H9 (cell line): ENCODE results near the gene GPR143. TPM values are rescaled to one million over a fixed set of nuclear protein-coding genes. Genes with fewer than 3 reads are reported as not detected.
A peak's percentile ranks its signal among the peaks of the same experiment; 100 is the strongest.

ENCODE experiments used
- DNase-seq: peaks from one replicate; pipeline ENCODE4 v3.0.0-alpha.2; 2017
- H2AFZ ChIP-seq: one replicate; pipeline ENCODE4 v1.6.1; 2013; ENCODE audit warnings: mild to moderate bottlenecking, low read length, control low read depth, moderate library complexity
- H2AK5ac ChIP-seq: 2 replicates; pipeline ENCODE4 v1.6.1; 2013; ENCODE audit warnings: low read length, control low read depth, mixed read lengths; ENCODE audit not compliant: insufficient read length
- H2BK120ac ChIP-seq: one replicate; pipeline ENCODE4 v1.6.1; 2013; ENCODE audit warnings: low read depth, mild to moderate bottlenecking, low read length, control low read depth, inconsistent platforms; ENCODE audit not compliant: poor library complexity, severe bottlenecking
- H2BK12ac ChIP-seq: 2 replicates; pipeline ENCODE4 v1.6.1; 2013; ENCODE audit warnings: low read length, control low read depth, mixed read lengths, low read depth; ENCODE audit not compliant: insufficient read length
- H2BK15ac ChIP-seq: 2 replicates; pipeline ENCODE4 v1.6.1; 2013; ENCODE audit warnings: low read depth, low read length, control low read depth
- H2BK20ac ChIP-seq: one replicate; pipeline ENCODE4 v1.6.1; 2013; ENCODE audit warnings: low read depth, mild to moderate bottlenecking, low read length, control low read depth, inconsistent platforms; ENCODE audit not compliant: poor library complexity, severe bottlenecking
- H2BK5ac ChIP-seq: 2 replicates; pipeline ENCODE4 v1.6.1; 2013; ENCODE audit warnings: low read length, control low read depth, mixed read lengths; ENCODE audit not compliant: insufficient read length
- H3K14ac ChIP-seq: 2 replicates; pipeline ENCODE4 v1.6.1; 2013; ENCODE audit warnings: low read length, control low read depth; ENCODE audit not compliant: insufficient read depth
- H3K18ac ChIP-seq: 2 replicates; pipeline ENCODE4 v1.6.1; 2013; ENCODE audit warnings: low read depth, mild to moderate bottlenecking, mixed read lengths, low read length, control low read depth; ENCODE audit not compliant: insufficient read length
- H3K23ac ChIP-seq: 2 replicates; pipeline ENCODE4 v1.6.1; 2013; ENCODE audit warnings: low read length, control low read depth, mixed read lengths, low read depth; ENCODE audit not compliant: insufficient read length
- H3K23me2 ChIP-seq: 2 replicates; pipeline ENCODE4 v1.6.1; 2013; ENCODE audit warnings: low read depth, mild to moderate bottlenecking, mixed read lengths, low read length, control low read depth; ENCODE audit not compliant: insufficient read length, poor library complexity, severe bottlenecking
- H3K27ac ChIP-seq: 2 replicates; pipeline ENCODE4 v1.5.1; 2013; ENCODE audit warnings: low read length, control low read depth, mixed read lengths, low read depth; ENCODE audit not compliant: insufficient read length
- H3K27me3 ChIP-seq: 2 replicates; pipeline ENCODE4 v1.6.1; 2013; ENCODE audit warnings: low read length, control low read depth, inconsistent platforms; ENCODE audit not compliant: insufficient read depth
- H3K4ac ChIP-seq: 2 replicates; pipeline ENCODE4 v1.6.1; 2013; ENCODE audit warnings: low read depth, mild to moderate bottlenecking, control low read depth, inconsistent platforms, low read length, moderate library complexity
- H3K4me1 ChIP-seq: 2 replicates; pipeline ENCODE4 v1.6.1; 2013; ENCODE audit warnings: low read length, control low read depth, inconsistent platforms; ENCODE audit not compliant: insufficient read depth
- H3K4me2 ChIP-seq: 2 replicates; pipeline ENCODE4 v1.6.1; 2013; ENCODE audit warnings: low read length, control low read depth, mixed read lengths; ENCODE audit not compliant: insufficient read length, insufficient read depth
- H3K56ac ChIP-seq: 2 replicates; pipeline ENCODE4 v1.6.1; 2013; ENCODE audit warnings: low read depth, mild to moderate bottlenecking, mixed read lengths, low read length, control low read depth; ENCODE audit not compliant: insufficient read length
- H3K79me1 ChIP-seq: 2 replicates; pipeline ENCODE4 v1.6.1; 2013; ENCODE audit warnings: low read depth, mild to moderate bottlenecking, moderate library complexity, low read length, control low read depth, inconsistent platforms; ENCODE audit not compliant: insufficient read depth, poor library complexity, severe bottlenecking
- H3K79me2 ChIP-seq: 2 replicates; pipeline ENCODE4 v1.6.1; 2013; ENCODE audit warnings: low read length, control low read depth, inconsistent platforms; ENCODE audit not compliant: insufficient read depth
- H3K9ac ChIP-seq: 2 replicates; pipeline ENCODE4 v1.6.1; 2013; ENCODE audit warnings: low read length, control low read depth, mixed read lengths; ENCODE audit not compliant: insufficient read length; ENCODE audit errors: extremely low read depth
- H3K9me3 ChIP-seq: one replicate; pipeline ENCODE4 v1.6.1; 2013; ENCODE audit warnings: low read depth, low read length, inconsistent platforms; ENCODE audit not compliant: control insufficient read depth
- H3T11ph ChIP-seq: one replicate; pipeline ENCODE4 v1.6.1; 2013; ENCODE audit warnings: mild to moderate bottlenecking, low read length, control low read depth, inconsistent platforms
- H4K20me1 ChIP-seq: one replicate; pipeline ENCODE4 v1.6.1; 2013; ENCODE audit not compliant: control insufficient read depth, insufficient read length, insufficient read depth
- H4K5ac ChIP-seq: 2 replicates; pipeline ENCODE4 v1.6.1; 2013; ENCODE audit warnings: low read depth, mild to moderate bottlenecking, mixed read lengths, low read length, control low read depth; ENCODE audit not compliant: insufficient read length
- H4K8ac ChIP-seq: replicated peaks from 2 replicates; pipeline ENCODE4 v1.6.1; 2013; ENCODE audit warnings: low read length, control low read depth, mixed read lengths, low read depth; ENCODE audit not compliant: insufficient read length
- H4K91ac ChIP-seq: 2 replicates; pipeline ENCODE4 v1.6.1; 2013; ENCODE audit warnings: low read depth, mild to moderate bottlenecking, moderate library complexity, mixed read lengths, low read length, control low read depth; ENCODE audit not compliant: insufficient read length
- H3K27ac Mint-ChIP-seq, 3 experiments: 2 replicates in 2 of 3; 3 replicates in 1 of 3; pipeline ENCODE4 v1.8.0; 2020 to 2021; ENCODE audit warnings: mixed read lengths in 3 of 3, mild to moderate bottlenecking in 1 of 3, moderate library complexity in 1 of 3
- H3K27me3 Mint-ChIP-seq: 2 replicates; pipeline ENCODE4 v1.8.0; 2021; ENCODE audit warnings: low read depth, mild to moderate bottlenecking, moderate library complexity, mixed read lengths
- H3K36me3 Mint-ChIP-seq, 3 experiments: 2 replicates in 2 of 3; 3 replicates in 1 of 3; pipeline ENCODE4 v1.8.0; 2020 to 2021; ENCODE audit warnings: low read depth in 3 of 3, mixed read lengths in 3 of 3; ENCODE audit not compliant: insufficient read depth in 1 of 3
- H3K4me1 Mint-ChIP-seq, 2 experiments: 2 replicates each; pipeline ENCODE4 v1.8.0; 2020; ENCODE audit warnings: mixed read lengths in 2 of 2
- H3K4me3 Mint-ChIP-seq, 2 experiments: 2 replicates in 1 of 2; 3 replicates in 1 of 2; pipeline ENCODE4 v1.8.0; 2020 to 2021; ENCODE audit warnings: mild to moderate bottlenecking in 2 of 2, mixed read lengths in 2 of 2, moderate library complexity in 1 of 2
- H3K9me3 Mint-ChIP-seq, 2 experiments: 2 replicates in 1 of 2; 3 replicates in 1 of 2; pipeline ENCODE4 v1.8.0; 2020; ENCODE audit warnings: mild to moderate bottlenecking in 2 of 2, mixed read lengths in 2 of 2, moderate library complexity in 1 of 2
- WGBS: extraction: QIAGEN DNeasy Blood & Tissue Kit; methylation state at CpG from one replicate; pipeline ENCODE4 v1.1.7; 2013; ENCODE audit warnings: missing lambda C conversion rate, low lambda C conversion rate, mixed read lengths; ENCODE audit not compliant: insufficient read length; ENCODE audit errors: extremely low coverage; 5-methylcytosine and 5-hydroxymethylcytosine counted together
- total RNA-seq: library from RNA; stranded (reverse); gene quantifications from 2 replicates; pipeline ENCODE4 v1.2.1, GENCODE V29; 2021
- TF ChIP-seq, protein P1 (sequence below): fragments of 200-600 bp; sonication (generic); conservative IDR thresholded peaks from 3 replicates; pipeline ENCODE4 v1.8.0; 2021; ENCODE audit warnings: antibody characterized with exemption, mild to moderate bottlenecking

Gene GPR143
- total RNA-seq, 1 experiment from 2014 or later, result 7.1 TPM

- H2BK120ac ChIP-seq, result no peak overlapping the region
- H3K4me2 ChIP-seq, result no peak overlapping the region
- H3K27me3 ChIP-seq, result no peaks in the 10 kb centered on the region
- no peaks in the 10 kb centered on the region for H3K79me2 ChIP-seq
- H3K23ac ChIP-seq, result no peak overlapping the region
- no peaks in the 10 kb centered on the region for H3K79me1 ChIP-seq
- H3K4me1 ChIP-seq, result 0 out of 2 replicates have a peak, but pooled peaks cover 3% of the 10 kb centered on the region
- Mint-ChIP-seq H3K4me1 (peaks cover 5 to 7% of the 10 kb centered on the region in 2 experiments), H3K9me3 (peaks cover 11 to 54% of the 10 kb centered on the region in 2 experiments), H3K4me3 (no peak overlapping the region; a peak in 1 of 5 replicates), H3K36me3 (peaks cover 48 to 60% (median 51%) of the 10 kb centered on the region in 3 experiments), H3K27ac (peak overlapping the region in 2 of 3 experiments; percentile 7 to 79; a peak in 2 of 7 replicates), H3K27me3 (no peaks in the 10 kb centered on the region)
- no peak overlapping the region for H2BK20ac ChIP-seq
- no peak overlapping the region for H4K8ac ChIP-seq
- no peak overlapping the region for H2BK15ac ChIP-seq
- DNase-seq, result no peak
- no peak overlapping the region for H3K18ac ChIP-seq
- no peak overlapping the region for H4K5ac ChIP-seq
- TF ChIP-seq, protein P1, sequence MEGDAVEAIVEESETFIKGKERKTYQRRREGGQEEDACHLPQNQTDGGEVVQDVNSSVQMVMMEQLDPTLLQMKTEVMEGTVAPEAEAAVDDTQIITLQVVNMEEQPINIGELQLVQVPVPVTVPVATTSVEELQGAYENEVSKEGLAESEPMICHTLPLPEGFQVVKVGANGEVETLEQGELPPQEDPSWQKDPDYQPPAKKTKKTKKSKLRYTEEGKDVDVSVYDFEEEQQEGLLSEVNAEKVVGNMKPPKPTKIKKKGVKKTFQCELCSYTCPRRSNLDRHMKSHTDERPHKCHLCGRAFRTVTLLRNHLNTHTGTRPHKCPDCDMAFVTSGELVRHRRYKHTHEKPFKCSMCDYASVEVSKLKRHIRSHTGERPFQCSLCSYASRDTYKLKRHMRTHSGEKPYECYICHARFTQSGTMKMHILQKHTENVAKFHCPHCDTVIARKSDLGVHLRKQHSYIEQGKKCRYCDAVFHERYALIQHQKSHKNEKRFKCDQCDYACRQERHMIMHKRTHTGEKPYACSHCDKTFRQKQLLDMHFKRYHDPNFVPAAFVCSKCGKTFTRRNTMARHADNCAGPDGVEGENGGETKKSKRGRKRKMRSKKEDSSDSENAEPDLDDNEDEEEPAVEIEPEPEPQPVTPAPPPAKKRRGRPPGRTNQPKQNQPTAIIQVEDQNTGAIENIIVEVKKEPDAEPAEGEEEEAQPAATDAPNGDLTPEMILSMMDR, result no peak
- no peak overlapping the region for H2BK12ac ChIP-seq
- no peak overlapping the region for H4K91ac ChIP-seq
- no peak overlapping the region for H3K14ac ChIP-seq
- no peak overlapping the region for H3K9ac ChIP-seq
- no peak overlapping the region for H2AFZ ChIP-seq
- H4K20me1 ChIP-seq, result no peaks in the 10 kb centered on the region
- no peaks in the 10 kb centered on the region for H3K9me3 ChIP-seq
- no peak overlapping the region for H2AK5ac ChIP-seq
- H3K27ac ChIP-seq, result no peak overlapping the region
- H3T11ph ChIP-seq, result no peak overlapping the region
- H2BK5ac ChIP-seq, result no peak overlapping the region
- no peak overlapping the region for H3K4ac ChIP-seq
- WGBS, result no CpG with 5 or more reads among the region's 13 CpGs
- H3K23me2 ChIP-seq, result no peaks in the 10 kb centered on the region
- H3K56ac ChIP-seq, result no peak overlapping the region
These were observed 58.2 kb downstream of the GPR143 start for GRCh38 chrX:9707306-9708033.
